HG02623 (cell line): ENCODE results near the gene CBFA2T3.
"Not testable (repeated sequence)": the region's sequence is repeated elsewhere in the genome, so short reads cannot be mapped to it uniquely, and the experiment has no call there.

Experiments
- ATAC-seq: cut with Tn5 transposase; IDR thresholded peaks from one replicate; pipeline ENCODE4 v1.9.1; 2021; ENCODE audit warnings: moderate library complexity; ENCODE audit not compliant: unreplicated experiment

CBFA2T3 gene

DNA sequence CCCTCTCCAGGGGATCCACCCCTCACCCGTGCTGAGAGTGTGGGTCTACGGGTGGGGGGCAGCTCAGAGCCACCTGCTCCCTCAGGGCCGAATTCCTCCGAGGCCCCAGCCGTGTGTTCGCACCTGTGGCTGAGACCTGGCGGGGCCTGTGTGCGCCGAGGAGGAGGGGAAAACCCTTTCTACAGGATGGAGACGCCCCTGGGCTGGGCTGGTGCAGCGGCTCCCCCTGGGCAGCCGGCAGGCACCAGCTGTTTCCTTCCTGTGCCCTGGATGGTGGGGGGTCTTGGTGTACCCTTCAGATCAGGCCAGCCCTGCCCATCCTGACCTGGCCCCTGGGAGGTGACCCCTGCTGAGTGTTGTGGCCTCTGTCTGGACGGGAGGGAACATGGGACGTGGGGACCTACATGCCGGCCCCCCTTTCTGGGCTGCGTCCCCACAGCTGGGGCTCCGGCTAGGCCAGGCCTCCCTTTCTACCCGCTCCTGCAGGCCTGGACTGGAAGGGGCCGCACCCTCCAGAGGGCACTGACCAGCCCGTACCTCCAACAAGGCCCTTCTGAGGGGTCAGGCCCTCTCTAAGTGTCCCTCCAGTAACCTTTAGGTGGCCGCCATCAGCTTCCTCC lies 82.2 kb downstream of the CBFA2T3 start:
- no peak for ATAC-seq

GRCh38 chr16:88894266-88894665 lies 82.7 kb downstream of the CBFA2T3 start:
- ATAC-seq: not testable (repeated sequence)

GRCh38 chr16:88893127-88893968 lies 83.7 kb downstream of the CBFA2T3 start:
- no peak for ATAC-seq

DNA sequence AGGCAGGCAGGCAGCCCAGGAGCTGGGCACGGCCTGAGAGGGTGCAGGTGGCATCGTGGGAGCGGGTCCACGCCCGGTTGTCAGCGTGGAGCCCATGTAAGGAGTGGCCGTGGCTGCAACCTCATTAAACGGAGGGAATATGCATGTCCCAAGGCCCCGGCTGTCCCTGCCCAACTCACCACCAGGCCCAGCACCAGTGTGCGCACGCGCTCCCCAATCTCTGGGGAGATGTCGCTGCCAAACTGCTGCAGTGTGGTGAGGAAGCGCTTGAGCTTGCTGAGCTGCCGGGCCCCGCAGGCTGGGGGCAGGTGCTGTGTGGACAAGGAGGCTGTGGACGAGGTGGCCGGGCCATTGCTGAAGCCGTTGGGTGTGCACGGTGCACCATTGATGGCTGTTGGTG lies 84.9 kb downstream of the CBFA2T3 start:
- no peak for ATAC-seq

DNA sequence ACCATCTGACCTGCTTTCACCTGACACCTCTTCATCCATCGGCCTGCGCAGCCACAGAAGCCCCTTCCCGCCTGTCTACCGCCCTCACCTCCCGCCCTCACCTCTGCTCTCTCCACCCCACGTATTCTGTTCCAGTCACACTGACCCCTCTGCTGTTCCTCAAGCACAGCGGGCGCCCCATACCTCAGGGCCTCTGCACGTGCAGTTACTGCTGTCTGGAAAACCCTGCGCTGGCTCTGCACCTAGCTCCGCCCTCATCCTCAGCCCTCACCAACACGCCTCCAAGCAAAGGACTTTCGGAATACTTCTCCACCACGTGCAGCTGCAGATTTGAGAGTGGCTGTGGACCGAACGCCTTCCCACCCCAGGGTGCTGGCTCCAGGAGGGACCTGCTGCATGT lies 85.9 kb downstream of the CBFA2T3 start:
- no peak for ATAC-seq

DNA sequence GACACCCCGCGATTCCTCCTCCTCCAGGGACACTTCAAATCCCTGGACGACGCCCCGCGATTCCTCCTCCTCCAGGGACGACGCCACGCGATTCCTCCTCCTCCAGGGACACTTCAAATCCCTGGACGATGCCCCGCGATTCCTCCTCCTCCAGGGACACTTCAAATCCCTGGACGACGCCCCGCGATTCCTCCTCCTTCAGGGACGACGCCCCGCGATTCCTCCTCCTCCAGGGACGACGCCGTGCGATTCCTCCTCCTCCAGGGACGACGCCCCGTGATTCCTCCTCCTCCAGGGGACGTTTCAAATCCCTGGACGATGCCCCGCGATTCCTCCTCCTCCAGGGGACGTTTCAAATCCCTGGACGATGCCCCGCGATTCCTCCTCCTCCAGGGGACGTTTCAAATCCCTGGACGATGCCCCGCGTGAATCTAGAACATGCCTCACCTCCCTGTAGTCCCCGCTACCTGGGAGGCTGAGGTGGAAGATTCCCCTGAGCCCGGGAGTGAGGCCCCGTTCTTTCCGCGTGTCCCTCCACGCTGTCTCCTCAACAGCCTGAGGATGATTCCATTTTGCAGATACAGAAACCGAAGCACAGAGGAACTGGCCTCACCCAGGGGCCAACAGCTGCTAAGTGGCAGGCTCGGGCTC lies 87.2 kb downstream of the CBFA2T3 start:
- not testable (repeated sequence) for ATAC-seq

GRCh38 chr16:88888461-88889387 lies 88.3 kb downstream of the CBFA2T3 start:
- ATAC-seq: no peak

DNA sequence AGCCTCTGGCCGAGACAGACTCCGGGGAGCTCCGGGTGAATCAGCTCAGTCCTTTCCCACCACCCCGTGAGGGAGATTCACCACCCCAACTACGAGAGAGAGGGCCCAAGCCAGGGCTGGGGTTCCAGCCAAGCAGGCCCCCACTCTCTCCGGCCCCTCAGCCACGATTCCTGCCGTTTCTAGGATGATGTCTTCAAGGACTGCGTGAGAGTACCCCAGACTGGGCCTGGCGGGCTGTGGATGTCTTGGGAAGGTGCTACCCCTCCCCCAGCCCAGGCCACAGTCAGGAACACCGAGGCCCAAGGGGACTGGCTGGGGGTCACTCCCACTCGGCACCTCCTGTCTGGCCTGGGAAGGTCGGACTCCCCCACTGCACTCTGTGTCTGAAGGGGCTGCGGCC lies 89.0 kb downstream of the CBFA2T3 start:
- ATAC-seq: no peak

GRCh38 chr16:88886845-88887521 lies 90.0 kb downstream of the CBFA2T3 start:
- no peak for ATAC-seq

DNA sequence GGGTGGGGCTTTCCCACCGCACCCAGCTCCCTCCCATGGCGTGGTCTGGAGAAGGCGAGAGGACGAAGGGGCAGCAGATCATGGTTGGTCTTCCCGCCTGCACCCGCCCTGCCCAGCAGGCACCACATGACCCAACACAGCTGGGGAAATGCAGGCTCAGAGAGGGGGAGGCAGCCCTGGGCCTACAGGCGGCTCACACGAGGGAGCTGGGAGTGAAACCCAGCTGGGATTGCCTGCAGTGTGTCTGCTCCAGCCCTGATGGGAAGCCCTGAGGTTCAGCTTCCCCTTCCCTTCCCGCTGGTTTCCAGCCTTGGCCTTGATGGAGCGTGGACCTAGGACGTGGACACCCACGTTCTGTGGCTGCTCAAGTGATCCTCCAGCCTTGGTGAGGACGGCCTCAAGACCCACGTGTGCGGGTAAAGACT lies 90.6 kb downstream of the CBFA2T3 start:
- ATAC-seq: no peak

GRCh38 chr16:88885693-88886280 lies 91.2 kb downstream of the CBFA2T3 start:
- ATAC-seq: no peak

- ATAC-seq: no peak
These were observed 92.3 kb downstream of the CBFA2T3 start for GRCh38 chr16:88884569-88885271.

DNA sequence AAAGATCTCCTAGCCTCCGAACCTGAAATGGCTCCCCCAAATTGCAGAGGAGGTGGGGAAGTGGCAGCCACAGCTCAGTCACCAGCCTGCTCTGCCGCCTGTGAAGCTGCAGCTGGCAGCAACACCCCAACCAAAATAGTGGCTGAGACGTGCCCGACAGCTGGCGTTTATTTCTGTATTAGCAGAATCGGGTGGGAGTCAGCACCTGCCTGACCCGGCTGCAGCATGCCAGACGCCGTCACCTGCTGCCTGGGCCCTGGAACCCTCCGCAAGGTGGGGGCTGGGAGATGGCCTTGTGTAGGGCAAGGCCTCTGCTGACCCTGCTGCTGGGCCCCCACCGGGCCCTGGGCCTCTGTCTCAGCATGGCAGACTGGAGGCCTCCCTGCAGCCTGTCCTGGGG lies 93.1 kb downstream of the CBFA2T3 start:
- ATAC-seq: no peak

GRCh38 chr16:88883117-88883895 lies 93.7 kb downstream of the CBFA2T3 start:
- ATAC-seq: no peak

- no peak for ATAC-seq
These were observed 94.5 kb downstream of the CBFA2T3 start for GRCh38 chr16:88882358-88883030.

DNA sequence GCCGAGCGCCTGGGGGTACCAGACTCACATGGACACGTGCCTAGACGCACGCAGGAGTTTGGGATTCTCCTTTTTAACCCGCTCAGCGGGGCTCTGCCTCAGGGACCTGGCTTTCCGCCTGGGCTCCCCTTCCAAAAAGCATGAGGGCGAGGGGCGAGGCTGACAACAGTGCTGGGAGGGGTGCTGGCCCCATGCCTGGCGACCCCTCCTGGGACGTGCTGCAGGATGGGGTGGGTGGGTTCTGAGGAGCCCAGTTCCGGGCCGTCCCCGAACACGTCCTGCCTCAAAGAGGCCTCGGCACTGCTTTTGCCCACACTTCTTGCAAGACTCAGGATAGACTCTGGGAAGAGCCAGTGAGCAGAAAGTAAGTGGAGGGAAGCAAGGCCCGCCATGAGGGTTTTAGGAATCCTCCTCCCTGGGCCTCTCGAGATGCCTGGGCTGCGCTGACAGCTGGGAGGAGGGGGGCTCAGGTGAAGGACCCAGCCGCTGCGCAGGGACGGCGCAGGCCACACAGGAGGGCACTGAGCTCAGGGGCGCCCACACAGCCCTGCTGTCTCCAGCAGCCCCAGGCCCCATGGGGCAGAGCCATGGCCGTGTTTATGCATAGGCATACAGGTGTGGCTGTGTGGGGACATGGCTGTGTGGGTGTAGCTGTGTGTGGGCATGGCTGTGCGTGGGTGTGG lies 95.2 kb downstream of the CBFA2T3 start:
- no peak for ATAC-seq

DNA sequence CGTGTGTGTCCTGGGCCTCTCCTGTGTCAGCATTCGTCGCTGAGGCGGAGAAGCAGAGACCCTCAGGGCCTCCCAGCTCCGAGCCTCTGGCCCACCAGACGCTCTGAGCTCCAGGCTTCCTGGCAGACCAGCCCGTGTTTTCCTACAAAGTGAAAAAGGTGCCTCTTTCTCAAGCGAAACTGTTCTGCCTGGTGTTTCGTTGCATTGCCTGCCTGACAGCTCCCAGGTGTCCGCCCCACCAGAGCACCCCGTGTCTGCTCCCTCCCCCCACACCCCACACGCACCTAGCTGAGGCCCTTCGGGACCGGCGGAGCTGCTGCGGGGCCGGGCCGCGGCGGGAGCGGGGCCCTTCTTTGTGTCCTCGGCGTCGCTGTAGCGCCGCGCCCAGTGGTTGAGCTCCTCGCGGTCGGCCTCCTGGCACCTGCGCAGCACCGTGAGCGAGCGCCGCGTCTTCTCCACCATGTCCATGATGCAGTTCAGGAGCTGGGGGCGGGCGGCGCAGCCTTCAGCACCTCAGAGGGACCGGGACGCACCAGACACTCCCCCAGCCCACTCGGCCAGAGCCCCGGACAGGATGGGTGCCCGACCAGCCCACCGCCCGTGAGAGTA lies 95.9 kb downstream of the CBFA2T3 start:
- ATAC-seq: no peak
